Pons (tissue), 1 donor: ENCODE measurements around the gene LSS.
"Not testable (repeated sequence)": the region's sequence is repeated elsewhere in the genome, so short reads cannot be mapped to it uniquely, and the experiment has no call there.

ENCODE experiments used
- DNase-seq: peaks from one replicate; pipeline ENCODE4 v3.0.0-alpha.2; 2016; ENCODE audit warnings: low spot score

LSS gene

GRCh38 chr21:46187261-46187660 lies 41.3 kb downstream of the LSS start:
- no peak for DNase-seq

DNA sequence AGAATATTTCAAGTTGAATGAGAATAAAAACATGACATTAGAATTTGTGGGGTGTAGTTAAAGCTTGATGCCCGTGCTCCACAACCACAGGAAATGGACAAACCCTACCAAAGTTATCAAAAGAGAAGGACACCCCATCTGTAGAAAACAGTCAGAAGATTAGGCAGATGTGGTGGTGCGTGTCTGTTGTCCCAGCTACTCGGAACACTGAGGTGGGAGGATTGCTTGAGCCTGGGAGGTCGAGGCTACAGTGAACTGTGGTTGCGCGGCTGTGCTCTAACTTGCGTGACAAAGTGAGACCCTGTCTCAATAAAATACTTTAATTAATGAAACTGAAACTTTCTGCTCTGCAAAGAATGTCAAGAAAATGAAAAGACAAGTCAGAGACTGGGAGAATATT lies 42.9 kb downstream of the LSS start:
- no peak for DNase-seq

DNA sequence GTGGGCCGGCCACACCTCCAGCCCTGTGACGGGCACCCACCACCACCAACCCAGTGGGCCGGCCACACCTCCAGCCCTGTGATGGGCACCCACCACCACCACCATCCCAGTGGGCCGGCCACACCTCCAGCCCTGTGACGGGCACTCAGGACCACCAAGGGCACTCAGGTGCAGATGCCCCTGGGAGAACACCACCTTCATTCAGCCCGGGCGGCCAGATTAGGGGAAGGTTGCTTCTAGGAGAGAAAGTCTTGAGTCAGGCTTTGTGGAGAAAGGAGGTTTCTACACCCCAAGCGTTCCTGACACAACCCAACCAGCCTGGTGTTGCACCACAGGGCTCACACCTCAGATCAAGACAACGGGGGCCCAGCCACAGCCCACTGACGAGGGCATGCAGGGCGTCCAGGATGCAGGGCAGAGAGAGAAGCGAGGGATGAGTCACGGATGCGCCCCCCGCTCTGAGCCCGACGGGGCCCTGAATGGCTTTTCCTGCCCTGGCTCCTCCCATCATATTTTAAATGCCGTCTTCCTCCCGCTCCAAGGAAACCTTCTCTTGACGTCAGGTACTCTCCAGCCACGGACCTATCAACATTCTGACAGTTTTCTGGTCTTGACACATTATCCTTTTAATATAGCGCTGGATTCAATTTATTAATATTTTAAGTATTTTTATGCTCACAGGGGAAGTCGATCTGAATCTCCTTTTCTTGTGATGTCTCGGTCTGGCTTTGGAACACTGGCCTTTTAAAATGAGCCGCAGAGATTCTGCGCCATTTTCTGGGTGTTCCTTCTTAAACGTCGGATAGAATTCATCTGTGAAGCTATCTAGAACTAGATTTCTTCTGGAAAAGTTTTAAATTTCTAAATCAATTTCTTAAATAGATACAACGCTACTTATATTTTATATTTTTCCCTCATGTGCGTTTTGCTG lies 43.7 kb downstream of the LSS start:
- peak; percentile 85 for DNase-seq

DNA sequence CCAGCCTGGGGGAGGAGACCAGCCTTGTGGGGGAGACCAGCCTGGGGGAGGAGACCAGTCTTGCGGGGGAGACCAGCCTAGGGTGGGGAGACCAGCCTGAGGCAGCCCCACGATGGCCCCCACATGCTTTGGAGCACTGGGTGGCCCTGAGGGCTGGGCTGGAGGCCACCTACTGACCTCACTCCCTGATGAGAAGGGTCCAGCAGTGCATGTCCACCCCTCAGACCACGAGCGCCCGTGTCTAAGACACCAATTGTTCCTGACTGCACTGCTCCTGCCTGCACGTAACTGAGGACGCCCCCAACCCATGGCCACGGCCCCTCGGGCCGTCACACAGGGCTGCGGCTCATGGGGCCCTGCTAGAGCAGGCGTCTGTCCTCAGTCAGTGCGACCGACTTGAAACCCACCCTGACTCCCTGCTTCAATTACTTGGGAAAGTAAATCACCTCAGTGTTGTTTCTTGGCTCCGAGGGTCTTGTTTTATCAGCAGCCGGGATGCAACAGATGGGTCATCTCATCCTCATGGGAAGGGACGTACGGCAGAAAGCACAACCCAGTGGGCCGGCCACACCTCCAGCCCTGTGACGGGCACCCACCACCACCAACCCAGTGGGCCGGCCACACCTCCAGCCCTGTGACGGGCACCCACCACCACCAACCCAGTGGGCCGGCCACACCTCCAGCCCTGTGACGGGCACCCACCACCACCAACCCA lies 44.5 kb downstream of the LSS start, which contains the start of gene SPATC1L:
Gene SPATC1L (minus strand): TSS at position 550 of the 715 bp plus-strand sequence. CDS start 1,643 bp downstream, outside the sequence.
- DNase-seq = peak; percentile 80

- not testable (repeated sequence) for DNase-seq
These were observed 45.2 kb downstream of the LSS start for GRCh38 chr21:46183337-46183909.

DNA sequence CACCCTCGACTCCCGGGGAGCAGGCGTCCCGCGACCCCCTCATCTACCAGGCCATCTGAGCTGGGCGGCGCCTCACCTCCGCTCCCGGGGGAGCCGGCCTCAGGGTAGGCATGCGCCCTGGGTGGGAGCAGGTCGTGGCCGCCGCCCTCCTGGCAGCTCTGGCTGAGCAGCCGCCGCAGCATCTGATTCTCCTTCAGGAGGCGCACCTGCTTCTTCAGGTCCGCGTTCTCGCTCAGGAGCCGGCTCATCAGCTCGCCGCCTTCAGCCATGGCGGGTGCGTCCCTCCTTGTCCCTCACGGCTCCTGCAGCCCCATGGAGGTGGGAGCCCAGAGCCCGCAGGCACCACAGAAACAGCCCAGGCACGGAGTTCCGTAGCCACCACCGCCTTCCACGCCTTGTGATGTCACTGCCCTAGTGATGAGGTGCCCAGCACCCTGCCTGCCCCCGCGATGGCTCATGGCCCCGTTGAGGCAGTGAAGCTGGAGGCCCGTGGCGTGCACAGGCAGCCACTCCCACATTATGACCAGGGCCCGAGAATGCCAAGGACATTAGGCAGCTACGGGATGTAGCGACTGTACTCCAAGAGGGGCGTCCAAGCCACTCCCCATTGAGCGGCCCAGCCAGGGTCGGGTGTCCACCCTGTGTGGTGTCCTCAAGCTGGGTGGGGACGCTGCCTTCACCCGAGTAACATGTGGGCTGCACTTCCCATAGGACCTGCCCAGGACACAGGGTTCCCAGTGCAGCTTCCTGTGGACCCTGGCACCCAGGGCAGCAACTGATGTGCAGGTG lies 45.8 kb downstream of the LSS start:
- DNase-seq = no peak

DNA sequence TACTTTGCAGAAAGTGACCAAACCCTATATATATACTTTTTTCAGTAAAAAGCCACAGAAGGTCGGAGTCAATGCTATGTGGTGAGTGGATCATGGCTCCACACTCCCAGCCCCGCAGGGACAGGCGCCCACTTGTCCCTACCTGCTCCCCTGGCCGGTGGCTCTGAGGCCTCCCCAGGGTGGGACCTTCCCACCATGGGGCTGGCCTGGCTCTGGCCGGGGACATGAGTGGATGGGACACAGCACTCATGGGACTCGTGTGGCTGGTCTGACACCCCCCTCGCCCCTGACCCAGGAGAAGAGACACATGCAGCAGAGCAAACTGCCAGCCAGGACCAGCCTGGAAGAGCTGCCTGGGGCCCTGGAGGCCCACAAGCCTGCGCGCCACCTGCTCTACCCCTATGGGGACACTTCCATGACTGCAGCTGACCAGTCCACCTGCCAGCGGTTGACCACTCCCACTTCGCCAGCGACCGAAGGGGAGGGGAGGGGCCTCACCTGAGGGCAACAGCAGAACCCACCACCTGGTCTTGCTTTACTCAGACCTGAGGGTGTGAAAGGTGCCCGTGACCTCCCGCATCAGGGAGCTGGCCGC lies 46.5 kb downstream of the LSS start:
- no peak for DNase-seq

GRCh38 chr21:46181436-46181835 lies 47.1 kb downstream of the LSS start:
- no peak for DNase-seq

DNA sequence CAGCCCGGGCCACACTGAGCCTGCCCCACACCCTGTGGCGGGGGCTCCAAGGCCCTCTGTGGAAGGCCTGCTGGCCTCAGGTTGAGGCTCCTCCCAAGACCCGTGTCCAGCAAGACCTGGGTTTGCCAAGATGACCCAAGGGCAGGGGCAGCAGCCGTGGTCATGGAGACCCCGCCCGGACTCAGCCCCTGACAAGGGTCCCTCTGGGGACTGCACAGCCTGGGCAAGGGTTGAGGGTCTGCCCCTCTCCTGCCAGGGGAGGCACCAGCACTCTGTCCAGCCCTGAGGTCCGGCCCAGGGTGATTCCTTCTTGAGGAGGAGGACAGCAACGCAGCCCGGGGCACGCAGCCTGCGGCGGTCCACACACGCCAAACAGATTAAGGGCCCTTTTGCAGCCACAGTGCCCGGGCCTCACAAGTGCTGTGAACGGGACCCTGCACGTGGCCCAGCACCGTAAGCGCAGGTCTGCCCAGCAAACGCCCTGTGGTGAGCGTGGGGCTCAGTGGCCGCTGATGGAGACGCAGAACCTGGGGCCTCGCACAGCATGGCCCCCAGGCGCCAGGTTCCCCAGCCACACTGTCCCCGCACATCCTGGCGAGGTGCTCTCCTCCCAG lies 47.7 kb downstream of the LSS start:
- no peak for DNase-seq

GRCh38 chr21:46180079-46180722 lies 48.4 kb downstream of the LSS start:
- no peak for DNase-seq

DNA sequence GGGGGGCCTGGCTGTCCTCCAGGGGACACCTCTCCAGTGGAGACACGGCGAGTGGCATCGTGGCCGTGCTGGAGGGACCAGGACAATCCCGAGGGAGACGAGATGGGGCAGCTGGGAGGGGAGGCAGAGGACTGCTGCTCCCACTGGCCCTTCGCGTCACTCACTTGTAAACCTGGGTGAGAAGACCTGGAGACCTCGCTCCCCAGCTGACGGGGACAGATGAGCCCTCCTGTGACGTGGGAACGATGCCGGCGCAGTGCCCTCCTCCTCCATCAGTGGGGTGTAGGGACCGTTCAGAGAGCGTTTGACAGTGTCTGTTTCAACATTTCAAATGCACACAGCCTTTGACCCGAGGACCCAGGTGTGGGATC lies 48.9 kb downstream of the LSS start:
- no peak for DNase-seq

DNA sequence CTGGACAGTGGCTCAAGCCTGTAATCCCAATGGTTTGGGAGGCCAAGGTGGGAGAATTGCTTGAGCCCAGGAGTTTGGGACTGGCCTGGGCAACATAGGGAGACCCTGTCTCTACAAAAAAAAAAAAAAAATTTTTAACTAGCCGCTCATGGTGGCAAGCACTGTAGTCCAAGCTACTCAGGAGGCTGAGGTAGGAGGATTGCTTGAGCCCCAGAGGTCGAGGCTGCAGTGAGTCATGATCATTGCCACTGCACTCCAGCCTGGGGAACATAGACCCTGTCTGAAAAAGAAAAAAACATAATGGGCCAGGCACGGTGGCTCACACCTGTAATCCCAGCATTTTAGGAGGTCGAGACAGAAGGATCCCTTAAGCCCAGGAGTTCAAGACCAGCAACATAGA lies 49.6 kb downstream of the LSS start:
- no peak for DNase-seq

DNA sequence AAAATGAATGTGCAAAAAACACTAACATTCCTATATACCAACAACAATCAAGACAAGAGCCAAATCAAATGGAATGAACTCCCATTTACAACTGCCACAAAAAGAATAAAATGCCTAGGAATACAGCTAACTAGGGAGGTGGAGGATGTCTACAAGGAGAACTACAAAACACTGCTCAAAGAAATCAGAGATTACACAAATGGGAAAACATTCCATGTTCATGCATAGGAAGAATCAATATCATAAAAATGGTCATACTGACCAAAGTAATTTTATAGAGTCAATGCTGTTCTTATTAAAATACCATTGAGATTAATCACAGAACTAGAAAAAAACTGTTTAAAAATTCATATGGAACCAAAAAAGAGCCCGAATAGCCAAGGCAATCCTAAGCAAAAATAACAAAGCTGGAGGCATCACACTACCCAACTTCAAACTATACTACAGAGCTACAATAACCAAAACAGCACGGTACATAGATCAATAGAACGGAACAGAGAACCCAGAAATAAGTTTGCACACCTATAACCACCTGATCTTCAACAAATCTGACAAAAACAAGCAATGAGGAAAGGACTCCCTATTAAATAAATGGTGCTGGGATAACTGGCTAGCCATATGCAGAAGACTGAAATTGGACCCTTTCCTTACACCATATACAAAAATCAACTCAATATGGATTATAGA lies 52.0 kb downstream of the LSS start:
- DNase-seq = not testable (repeated sequence)

GRCh38 chr21:46173573-46173972 lies 55.0 kb downstream of the LSS start:
- DNase-seq = no peak

GRCh38 chr21:46172863-46173528 lies 55.6 kb downstream of the LSS start:
- no peak for DNase-seq

GRCh38 chr21:46171996-46172862 lies 56.3 kb downstream of the LSS start:
- no peak for DNase-seq

DNA sequence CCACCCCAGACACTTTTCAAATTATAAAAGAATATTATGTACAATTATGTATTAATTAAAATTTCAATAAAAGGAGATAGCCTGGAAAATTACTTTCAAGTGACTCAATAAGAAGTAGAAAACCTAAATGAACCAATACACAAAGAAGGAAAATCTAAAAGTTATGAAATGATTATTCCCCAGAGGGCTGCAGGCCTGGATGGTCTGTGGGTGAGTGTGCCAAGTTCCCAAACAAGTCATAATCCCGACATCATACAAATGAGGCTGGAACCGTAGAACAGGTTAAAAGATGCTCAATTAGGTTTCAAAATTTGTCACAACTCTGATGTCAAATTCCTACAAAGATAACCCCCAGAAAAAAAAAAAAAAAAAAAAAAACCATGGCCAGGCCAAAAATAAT lies 57.0 kb downstream of the LSS start:
- no peak for DNase-seq

DNA sequence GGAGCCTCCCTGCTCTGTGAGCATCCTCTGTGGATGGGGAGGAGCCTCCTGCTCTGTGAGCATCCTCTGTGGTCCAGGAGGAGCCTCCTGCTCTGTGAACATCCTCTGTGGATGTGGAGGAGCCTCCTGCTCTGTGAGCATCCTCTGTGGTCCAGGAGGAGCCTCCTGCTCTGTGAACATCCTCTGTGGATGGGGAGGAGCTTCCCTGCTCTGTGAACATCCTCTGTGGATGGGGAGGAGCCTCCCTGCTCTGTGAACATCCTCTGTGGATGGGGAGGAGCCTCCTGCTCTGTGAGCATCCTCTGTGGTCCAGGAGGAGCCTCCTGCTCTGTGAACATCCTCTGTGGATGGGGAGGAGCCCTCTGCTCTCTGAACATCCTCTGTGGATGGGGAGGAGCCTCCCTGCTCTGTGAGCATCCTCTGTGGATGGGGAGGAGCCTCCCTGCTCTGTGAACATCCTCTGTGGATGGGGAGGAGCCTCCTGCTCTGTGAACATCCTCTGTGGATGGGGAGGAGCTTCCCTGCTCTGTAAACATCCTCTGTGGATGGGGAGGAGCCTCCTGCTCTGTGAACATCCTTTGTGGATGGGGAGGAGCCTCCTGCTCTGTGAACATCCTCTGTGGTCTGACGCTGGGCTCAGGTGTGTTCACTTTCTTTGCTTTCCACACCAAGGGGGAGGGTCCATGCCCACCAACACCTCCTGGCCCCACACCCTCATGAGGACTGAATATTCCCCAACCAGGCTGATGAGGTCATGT lies 58.0 kb downstream of the LSS start:
- not testable (repeated sequence) for DNase-seq
